HEK293T (cell line): Measurements from ENCODE around the gene BCL2.

ENCODE experiments used
- ARNT ChIP-seq: fragments of 450-650 bp; IDR thresholded peaks from 2 replicates; pipeline ENCODE4 v1.6.1; 2017; ENCODE audit warnings: mild to moderate bottlenecking
- BHLHE40 ChIP-seq: fragments of 450-650 bp; IDR thresholded peaks from 2 replicates; pipeline ENCODE4 v1.6.1; 2016; ENCODE audit warnings: mild to moderate bottlenecking, moderate library complexity, borderline replicate concordance
- ELF4 ChIP-seq: fragments of 450-650 bp; IDR thresholded peaks from 2 replicates; pipeline ENCODE4 v1.6.1; 2017; ENCODE audit warnings: antibody characterized with exemption
- FOXM1 ChIP-seq: fragments of 450-650 bp; IDR thresholded peaks from 2 replicates; pipeline ENCODE4 v1.6.1; 2017; ENCODE audit warnings: mild to moderate bottlenecking, borderline replicate concordance
- HDGF ChIP-seq: fragments of 450-650 bp; IDR thresholded peaks from 2 replicates; pipeline ENCODE4 v1.6.1; 2017; ENCODE audit warnings: antibody characterized with exemption, borderline replicate concordance
- NFRKB ChIP-seq: fragments of 450-650 bp; IDR thresholded peaks from 2 replicates; pipeline ENCODE4 v1.6.1; 2016; ENCODE audit warnings: mild to moderate bottlenecking, moderate library complexity
- PKNOX1 ChIP-seq: fragments of 450-650 bp; IDR thresholded peaks from 2 replicates; pipeline ENCODE4 v1.6.1; 2016
- SP1 ChIP-seq: fragments of 450-650 bp; IDR thresholded peaks from 2 replicates; pipeline ENCODE4 v1.6.1; 2017
- ZNF384 ChIP-seq: fragments of 450-650 bp; IDR thresholded peaks from 2 replicates; pipeline ENCODE4 v1.6.1; 2016

GRCh38 chr18:63303547-63303946, 16.0 kb downstream of the BCL2 start:
- no peak for TF ChIP-seq SP1
- no peak for TF ChIP-seq BHLHE40
- no peak for TF ChIP-seq FOXM1
- TF ChIP-seq ARNT = no peak
- TF ChIP-seq NFRKB = no peak
- no peak for TF ChIP-seq HDGF
- no peak for TF ChIP-seq ZNF384
- no peak for TF ChIP-seq PKNOX1
- no peak for TF ChIP-seq ELF4
